HFF-Myc (cell line): ENCODE results near the gene CDH4.

Experiments used
- DNase-seq: peaks from one replicate; pipeline ENCODE4 v3.0.0-alpha.2; 2011; ENCODE audit warnings: low read depth; ENCODE audit errors: extremely low read depth
- H3K4me3 ChIP-seq: replicated peaks from 2 replicates; pipeline ENCODE4 v1.5.1; 2011; ENCODE audit warnings: low read depth, mild to moderate bottlenecking, control low read depth, low read length
- TF ChIP-seq, protein P1 (sequence below): IDR thresholded peaks from 2 replicates; pipeline ENCODE4 v1.5.1; 2012; ENCODE audit warnings: mild to moderate bottlenecking, low read depth, low read length, control low read depth; ENCODE audit errors: missing control alignments

The CDH4 gene

DNA sequence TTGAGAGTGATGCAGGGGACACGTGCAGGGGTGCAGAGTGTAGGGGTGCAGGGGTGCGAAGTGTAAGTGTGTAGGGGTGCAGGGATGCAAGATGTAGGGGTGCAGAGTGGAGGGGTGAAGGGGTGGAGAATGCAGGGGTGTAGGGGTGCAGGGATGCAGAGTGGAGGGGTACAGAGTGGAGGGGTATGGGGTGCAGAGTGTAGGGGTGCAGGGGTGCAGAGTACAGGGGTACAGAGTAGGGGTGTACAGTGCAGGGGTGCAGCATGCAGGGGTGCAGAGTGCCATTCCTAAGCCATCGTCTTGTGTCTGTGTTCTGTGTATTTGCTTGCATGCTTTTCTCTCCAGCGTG is 468.3 kb downstream of the CDH4 start:
- no peak overlapping the region for H3K4me3 ChIP-seq
- no peak for DNase-seq
- TF ChIP-seq, protein P1, sequence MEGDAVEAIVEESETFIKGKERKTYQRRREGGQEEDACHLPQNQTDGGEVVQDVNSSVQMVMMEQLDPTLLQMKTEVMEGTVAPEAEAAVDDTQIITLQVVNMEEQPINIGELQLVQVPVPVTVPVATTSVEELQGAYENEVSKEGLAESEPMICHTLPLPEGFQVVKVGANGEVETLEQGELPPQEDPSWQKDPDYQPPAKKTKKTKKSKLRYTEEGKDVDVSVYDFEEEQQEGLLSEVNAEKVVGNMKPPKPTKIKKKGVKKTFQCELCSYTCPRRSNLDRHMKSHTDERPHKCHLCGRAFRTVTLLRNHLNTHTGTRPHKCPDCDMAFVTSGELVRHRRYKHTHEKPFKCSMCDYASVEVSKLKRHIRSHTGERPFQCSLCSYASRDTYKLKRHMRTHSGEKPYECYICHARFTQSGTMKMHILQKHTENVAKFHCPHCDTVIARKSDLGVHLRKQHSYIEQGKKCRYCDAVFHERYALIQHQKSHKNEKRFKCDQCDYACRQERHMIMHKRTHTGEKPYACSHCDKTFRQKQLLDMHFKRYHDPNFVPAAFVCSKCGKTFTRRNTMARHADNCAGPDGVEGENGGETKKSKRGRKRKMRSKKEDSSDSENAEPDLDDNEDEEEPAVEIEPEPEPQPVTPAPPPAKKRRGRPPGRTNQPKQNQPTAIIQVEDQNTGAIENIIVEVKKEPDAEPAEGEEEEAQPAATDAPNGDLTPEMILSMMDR: no peak

DNA sequence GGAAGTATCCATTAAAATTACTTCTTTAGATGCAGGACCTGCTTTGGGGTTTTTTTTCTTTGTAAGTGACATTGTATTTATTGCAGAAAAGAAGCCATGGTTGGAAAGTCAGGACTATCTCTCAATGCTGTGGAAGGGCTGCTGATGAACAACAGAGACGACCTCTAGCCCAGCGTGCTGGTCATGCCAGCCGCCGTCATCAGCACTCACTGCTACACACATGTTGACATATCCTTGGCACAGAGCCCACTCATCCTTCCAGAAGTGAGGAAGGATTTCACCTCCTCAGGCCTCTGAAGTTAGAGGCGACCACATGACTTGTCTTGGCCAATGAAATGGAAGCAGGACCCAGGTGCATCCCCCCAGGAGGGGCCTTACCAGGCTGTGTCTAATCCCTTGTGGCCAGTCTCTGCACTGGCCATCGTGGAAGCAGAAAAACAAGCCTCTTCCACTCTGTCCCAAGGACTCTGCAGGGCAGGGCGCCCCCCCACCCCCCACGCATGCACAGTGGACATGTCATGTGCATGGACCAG is 470.2 kb downstream of the CDH4 start:
- TF ChIP-seq, protein P1: no peak
- DNase-seq: no peak
- no peak overlapping the region for H3K4me3 ChIP-seq

DNA sequence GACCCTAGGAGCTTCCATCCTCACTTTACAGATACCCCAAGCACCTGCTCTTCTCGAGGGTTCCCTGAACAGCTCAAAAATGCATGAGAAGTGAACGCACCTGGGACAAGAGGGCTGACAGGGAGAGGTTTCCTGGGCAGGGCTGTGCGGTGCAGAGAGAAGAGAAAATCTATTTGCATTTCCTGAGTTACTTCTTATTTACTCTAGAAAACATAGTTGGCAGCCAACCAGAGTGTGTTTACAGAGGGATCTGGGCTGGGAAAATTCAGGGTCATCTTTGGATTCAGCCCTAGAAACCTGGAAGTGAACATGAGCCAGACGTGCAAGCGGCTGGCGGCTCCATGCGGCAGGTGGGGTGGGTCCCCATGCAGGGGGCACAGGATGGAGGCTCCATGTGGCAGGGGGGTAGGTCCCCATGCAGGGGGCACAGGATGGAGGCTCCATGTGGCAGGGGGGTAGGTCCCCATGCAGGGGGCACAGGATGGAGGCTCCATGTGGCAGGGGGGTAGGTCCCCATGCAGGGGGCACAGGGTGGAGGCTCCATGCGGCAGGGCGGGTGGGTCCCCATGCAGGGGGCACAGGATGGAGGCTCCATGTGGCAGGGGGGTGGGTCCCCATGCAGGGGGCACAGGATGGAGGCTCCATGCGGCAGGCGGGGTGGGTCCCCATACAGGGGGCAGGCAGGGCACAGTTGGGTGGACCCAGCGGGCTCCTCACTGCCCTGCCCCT is 471.6 kb downstream of the CDH4 start:
- no peak overlapping the region for H3K4me3 ChIP-seq
- TF ChIP-seq, protein P1: no peak
- no peak for DNase-seq

DNA sequence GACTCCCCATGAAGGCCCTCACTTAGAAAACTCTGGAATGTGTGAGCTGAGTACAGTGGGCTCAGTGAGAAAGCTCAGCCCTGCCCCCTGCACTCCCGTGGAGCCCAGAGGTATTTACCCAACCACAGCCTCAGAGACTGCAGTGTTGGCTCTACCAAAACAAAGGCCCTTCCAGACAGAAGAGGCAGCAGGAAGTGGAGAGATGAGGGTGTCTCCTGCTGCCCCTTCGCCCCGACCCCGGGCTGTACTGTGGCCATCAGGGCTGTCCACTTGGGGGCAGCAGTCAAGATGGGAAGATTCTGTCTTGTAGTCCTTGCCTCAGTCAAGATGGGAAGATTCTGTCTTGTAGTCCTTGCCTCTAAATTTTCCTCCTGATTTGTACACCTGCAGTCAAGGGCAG is 472.3 kb downstream of the CDH4 start:
- no peak for DNase-seq
- no peak overlapping the region for H3K4me3 ChIP-seq
- TF ChIP-seq, protein P1: peak; percentile 34

DNA sequence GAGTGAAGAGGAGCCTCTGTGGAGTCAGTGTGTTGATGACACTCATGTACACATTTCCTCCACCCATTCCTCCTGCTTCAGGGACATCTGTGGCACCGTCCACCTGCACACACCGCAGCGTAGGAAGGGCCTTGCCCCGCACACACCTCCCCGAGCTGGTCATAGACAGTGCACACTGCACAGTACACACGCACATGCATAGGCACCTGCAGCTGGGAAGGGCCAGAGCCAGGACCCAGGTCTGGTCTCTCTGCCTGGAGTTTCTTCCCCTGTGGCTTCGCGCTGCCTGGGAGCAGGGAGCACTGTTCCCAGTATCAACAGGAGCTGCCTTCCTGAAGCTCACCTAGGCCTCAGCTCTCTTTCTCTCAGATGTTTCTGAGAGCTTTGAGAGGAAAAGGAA is 473.1 kb downstream of the CDH4 start:
- TF ChIP-seq, protein P1: no peak
- no peak for DNase-seq
- H3K4me3 ChIP-seq: no peak overlapping the region

DNA sequence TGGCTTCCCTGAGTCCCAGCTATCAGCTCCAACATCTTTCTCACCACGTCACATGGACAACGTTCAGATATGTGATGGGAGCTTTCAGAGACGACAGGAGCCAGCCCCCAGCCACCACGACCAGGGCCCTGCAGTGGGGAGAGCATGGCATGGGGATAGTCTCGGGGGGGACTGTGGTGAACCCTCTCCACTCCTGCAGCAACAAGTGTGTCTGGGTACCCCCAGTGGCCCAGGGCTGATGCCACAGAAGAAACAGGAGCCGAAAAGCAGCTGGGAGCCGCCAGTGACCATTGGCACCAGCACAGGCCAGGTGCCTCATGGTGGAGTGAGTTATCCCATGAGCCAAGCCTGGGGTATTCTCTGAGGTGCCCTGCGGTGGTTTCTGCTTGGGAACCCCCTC is 473.9 kb downstream of the CDH4 start:
- no peak for DNase-seq

More for the DNA sequence above, 473.9 kb downstream of the CDH4 start:
- H3K4me3 ChIP-seq: no peak overlapping the region
- TF ChIP-seq, protein P1: no peak
